Right atrium auricular region (tissue), 2 donors: ENCODE results near the gene HLA-DPB1. TPM values are rescaled to one million over a fixed set of nuclear protein-coding genes. Genes with fewer than 3 reads are reported as not detected.
"Not testable (repeated sequence)": the region's sequence is repeated elsewhere in the genome, so short reads cannot be mapped to it uniquely, and the experiment has no call there.

Experiments used
- DNase-seq: peaks from one replicate; pipeline ENCODE4 v3.0.0-alpha.2; 2019; ENCODE audit warnings: low spot score
- H3K27ac ChIP-seq, 2 donors: fragments of 200-600 bp; sonication (generic); 1 replicate in 1 of 2; 2 replicates in 1 of 2; pipeline ENCODE4 v1.5.1; 2016 to 2019
- H3K27me3 ChIP-seq, 2 donors: fragments of 200-600 bp; sonication (generic); one replicate each; pipeline versions ENCODE4 v1.5.1 to v1.6.0; 2017 to 2019
- H3K36me3 ChIP-seq: fragments of 200-600 bp; sonication (generic); one replicate; pipeline ENCODE4 v1.5.1; 2016
- H3K4me1 ChIP-seq, 2 donors: fragments of 200-600 bp; sonication (generic); one replicate each; pipeline versions ENCODE4 v1.5.1 to v1.6.0; 2017 to 2019
- H3K4me3 ChIP-seq, 2 donors: fragments of 200-600 bp; sonication (generic); 1 replicate in 1 of 2; 2 replicates in 1 of 2; pipeline ENCODE4 v1.5.1; 2017 to 2019; ENCODE audit warnings: mild to moderate bottlenecking in 1 of 2, moderate library complexity in 1 of 2
- H3K9me3 ChIP-seq, 2 donors: fragments of 200-600 bp; sonication (generic); one replicate each; pipeline ENCODE4 v1.5.1; 2019
- CTCF ChIP-seq, 2 donors: fragments of 200-600 bp; sonication (generic); IDR thresholded peaks; one replicate each; pipeline ENCODE4 v1.5.1; 2019; ENCODE audit warnings: antibody characterized with exemption in 2 of 2
- total RNA-seq, 2 donors: library from RNA; depleted of rRNA; stranded (reverse); fragments of >200 nt; gene quantifications; one replicate each; pipeline ENCODE4 v1.1.0, GENCODE V29; 2016

HLA-DPB1 gene
- total RNA-seq, 2 donors from 2014 or later = 22.0 to 76.7 TPM

- Histone ChIP-seq H3K27ac (no peak overlapping the region), H3K9me3 (no peaks in the 10 kb centered on the region), H3K27me3 (no peaks in the 10 kb centered on the region), H3K4me3 (no peak overlapping the region), H3K4me1 (no peaks in the 10 kb centered on the region), H3K36me3 (no peaks in the 10 kb centered on the region)
- DNase-seq = no peak
- no peak for TF ChIP-seq CTCF (IDR thresholded peaks at IDR 0.05)
These were observed 22.6 kb upstream of the HLA-DPB1 start for GRCh38 chr6:33053230-33053629.

GRCh38 chr6:33057222-33058150, 18.3 kb upstream of the HLA-DPB1 start:
- Histone ChIP-seq H3K27me3 (no peaks in the 10 kb centered on the region), H3K4me1 (no peaks in the 10 kb centered on the region), H3K4me3 (no peak overlapping the region), H3K36me3 (no peaks in the 10 kb centered on the region), H3K9me3 (no peaks in the 10 kb centered on the region), H3K27ac (no peak overlapping the region)
- no peak for TF ChIP-seq CTCF (IDR thresholded peaks at IDR 0.05)
- no peak for DNase-seq

GRCh38 chr6:33061987-33062386, 13.8 kb upstream of the HLA-DPB1 start:
- no peak overlapping the region for H3K27ac ChIP-seq
- H3K36me3 ChIP-seq = no peaks in the 10 kb centered on the region
- H3K27me3 ChIP-seq = no peaks in the 10 kb centered on the region
- H3K9me3 ChIP-seq = no peaks in the 10 kb centered on the region
- no peaks in the 10 kb centered on the region for H3K4me1 ChIP-seq
- no peak for DNase-seq
- no peak for TF ChIP-seq CTCF (IDR thresholded peaks at IDR 0.05)
- H3K4me3 ChIP-seq = no peak overlapping the region

GRCh38 chr6:33063435-33063834, 12.4 kb upstream of the HLA-DPB1 start:
- not testable (repeated sequence) for DNase-seq, H3K9me3 ChIP-seq, H3K4me1 ChIP-seq, H3K27me3 ChIP-seq, H3K27ac ChIP-seq, H3K4me3 ChIP-seq
- H3K36me3 ChIP-seq = peaks cover 11% of the 10 kb centered on the region

- Histone ChIP-seq H3K4me3 (no peak overlapping the region), H3K4me1 (no peaks in the 10 kb centered on the region), H3K9me3 (no peaks in the 10 kb centered on the region), H3K27me3 (no peaks in the 10 kb centered on the region), H3K36me3 (peaks cover 11% of the 10 kb centered on the region), H3K27ac (no peak overlapping the region)
- DNase-seq = no peak
- no peak for TF ChIP-seq CTCF (IDR thresholded peaks at IDR 0.05)
These were observed 11.1 kb upstream of the HLA-DPB1 start for GRCh38 chr6:33064723-33065122.

- H3K4me1 ChIP-seq = no peaks in the 10 kb centered on the region
- H3K36me3 ChIP-seq = peaks cover 11% of the 10 kb centered on the region
- H3K27me3 ChIP-seq = no peaks in the 10 kb centered on the region
- no peak for DNase-seq
- no peak overlapping the region for H3K4me3 ChIP-seq
- H3K9me3 ChIP-seq = no peaks in the 10 kb centered on the region
- TF ChIP-seq CTCF (IDR thresholded peaks at IDR 0.05) = no peak
- H3K27ac ChIP-seq = no peak overlapping the region
These were observed 10.5 kb upstream of the HLA-DPB1 start for GRCh38 chr6:33065312-33065711.
